ENCODE results near the gene SORL1.

- TF ChIP-seq EZH2 (IDR thresholded peaks at IDR 0.05) (no peak), POLR2AphosphoS5 (IDR thresholded peaks at IDR 0.05; ENCODE audit: borderline replicate concordance, low read depth, low read length) (no peak)
Measured at GRCh38 chr11:121414141-121414913, 37.8 kb upstream of the SORL1 start.
